Stimulated activated CD4-positive, alpha-beta T cell treated with anti-CD3 and anti-CD28 coated beads, Interleukin-1b, Interleukin-23, amount 100 ng/mL, for 1 hour (primary cell): ENCODE results near the gene TH.
"Not testable (repeated sequence)": the region's sequence is repeated elsewhere in the genome, so short reads cannot be mapped to it uniquely, and the experiment has no call there.

Source experiments
- DNase-seq, 2 donors: peaks; one replicate each; pipeline ENCODE4 v3.0.0-alpha.2; 2020; ENCODE audit warnings: low read depth in 2 of 2

Gene TH

GRCh38 chr11:2195756-2196088 is 24.1 kb upstream of the TH start:
- no peak for DNase-seq

- peak in 1 of 2 donors; percentile 39 for DNase-seq
Measured at GRCh38 chr11:2194877-2195755, 23.5 kb upstream of the TH start.

GRCh38 chr11:2193888-2194595 is 22.4 kb upstream of the TH start:
- DNase-seq, result not testable (repeated sequence)

- DNase-seq, result no peak
Measured at GRCh38 chr11:2193099-2193887, 21.7 kb upstream of the TH start.

- no peak for DNase-seq
Measured at GRCh38 chr11:2192435-2192834, 20.8 kb upstream of the TH start.

GRCh38 chr11:2191883-2192282 is 20.3 kb upstream of the TH start:
- DNase-seq, result no peak

GRCh38 chr11:2190657-2191471 is 19.2 kb upstream of the TH start:
- no peak for DNase-seq

- no peak for DNase-seq
Measured at GRCh38 chr11:2189938-2190656, 18.5 kb upstream of the TH start.

- no peak for DNase-seq
Measured at GRCh38 chr11:2188745-2189144, 17.1 kb upstream of the TH start.

- no peak for DNase-seq
Measured at GRCh38 chr11:2187280-2187707, 15.7 kb upstream of the TH start.

- peak in 1 of 2 donors; percentile 30 for DNase-seq
Measured at GRCh38 chr11:2186669-2187279, 15.2 kb upstream of the TH start.

- DNase-seq, result no peak
Measured at GRCh38 chr11:2185324-2186085, 13.9 kb upstream of the TH start.

- no peak for DNase-seq
Measured at GRCh38 chr11:2182692-2183474, 11.3 kb upstream of the TH start.

GRCh38 chr11:2182075-2182474 is 10.5 kb upstream of the TH start:
- DNase-seq, result no peak

- DNase-seq, result no peak
Measured at GRCh38 chr11:2180789-2181370, 9.3 kb upstream of the TH start.

GRCh38 chr11:2180347-2180746 is 8.7 kb upstream of the TH start:
- DNase-seq, result no peak

- DNase-seq, result no peak
Measured at GRCh38 chr11:2179516-2179915, 7.9 kb upstream of the TH start.

- no peak for DNase-seq
Measured at GRCh38 chr11:2178906-2179494, 7.4 kb upstream of the TH start.
